Measurements from ENCODE around the gene LHX2. TPM values are rescaled to one million over a fixed set of nuclear protein-coding genes. Genes with fewer than 3 reads are reported as not detected.

Gene LHX2
- total RNA-seq, 3 donors from 2014 or later (not counting 1 experiment from before 2014, with no cell fraction given): not detected

GRCh38 chr9:124014211-124014955 lies 2.8 kb downstream of the LHX2 start:
- peak overlapping the region; percentile 10 for H3K4me3 Mint-ChIP-seq
- peaks cover 20 to 31% of the 10 kb centered on the region in 2 donors for H3K4me1 Mint-ChIP-seq
- peaks cover 55 to 66% of the 10 kb centered on the region in 2 donors for H3K27me3 Mint-ChIP-seq (ENCODE audit: low read depth in 2 of 2)
- Histone ChIP-seq H3K36me3 (ENCODE audit: control insufficient read depth, insufficient read depth, low read length) (no peaks in the 10 kb centered on the region), H3K27ac (ENCODE audit: low read length) (no peak overlapping the region), H3K4me3 (ENCODE audit: low read length) (no peak overlapping the region), H3K4me1 (ENCODE audit: control insufficient read depth, insufficient read depth, low read length) (peaks cover 56% of the 10 kb centered on the region), H3K27me3 (ENCODE audit: control insufficient read depth, insufficient read depth, low read length) (peaks cover 72% of the 10 kb centered on the region), H3K9me3 (ENCODE audit: control insufficient read depth, insufficient read depth, low read length) (no peaks in the 10 kb centered on the region)
- intact Hi-C loops (cut with micrococcal nuclease): no loop called here
- WGBS (ENCODE audit: insufficient coverage): 0% methylated on average over 4 of the region's 8 CpGs
- H3K36me3 Mint-ChIP-seq: no peaks in the 10 kb centered on the region
- DNase-seq: no peak
- no peak for ATAC-seq
- H3K27ac Mint-ChIP-seq: no peak overlapping the region
- no peaks in the 10 kb centered on the region for H3K9me3 Mint-ChIP-seq
- TF ChIP-seq, protein P1, sequence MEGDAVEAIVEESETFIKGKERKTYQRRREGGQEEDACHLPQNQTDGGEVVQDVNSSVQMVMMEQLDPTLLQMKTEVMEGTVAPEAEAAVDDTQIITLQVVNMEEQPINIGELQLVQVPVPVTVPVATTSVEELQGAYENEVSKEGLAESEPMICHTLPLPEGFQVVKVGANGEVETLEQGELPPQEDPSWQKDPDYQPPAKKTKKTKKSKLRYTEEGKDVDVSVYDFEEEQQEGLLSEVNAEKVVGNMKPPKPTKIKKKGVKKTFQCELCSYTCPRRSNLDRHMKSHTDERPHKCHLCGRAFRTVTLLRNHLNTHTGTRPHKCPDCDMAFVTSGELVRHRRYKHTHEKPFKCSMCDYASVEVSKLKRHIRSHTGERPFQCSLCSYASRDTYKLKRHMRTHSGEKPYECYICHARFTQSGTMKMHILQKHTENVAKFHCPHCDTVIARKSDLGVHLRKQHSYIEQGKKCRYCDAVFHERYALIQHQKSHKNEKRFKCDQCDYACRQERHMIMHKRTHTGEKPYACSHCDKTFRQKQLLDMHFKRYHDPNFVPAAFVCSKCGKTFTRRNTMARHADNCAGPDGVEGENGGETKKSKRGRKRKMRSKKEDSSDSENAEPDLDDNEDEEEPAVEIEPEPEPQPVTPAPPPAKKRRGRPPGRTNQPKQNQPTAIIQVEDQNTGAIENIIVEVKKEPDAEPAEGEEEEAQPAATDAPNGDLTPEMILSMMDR (IDR thresholded peaks at IDR 0.05): no peak

DNA sequence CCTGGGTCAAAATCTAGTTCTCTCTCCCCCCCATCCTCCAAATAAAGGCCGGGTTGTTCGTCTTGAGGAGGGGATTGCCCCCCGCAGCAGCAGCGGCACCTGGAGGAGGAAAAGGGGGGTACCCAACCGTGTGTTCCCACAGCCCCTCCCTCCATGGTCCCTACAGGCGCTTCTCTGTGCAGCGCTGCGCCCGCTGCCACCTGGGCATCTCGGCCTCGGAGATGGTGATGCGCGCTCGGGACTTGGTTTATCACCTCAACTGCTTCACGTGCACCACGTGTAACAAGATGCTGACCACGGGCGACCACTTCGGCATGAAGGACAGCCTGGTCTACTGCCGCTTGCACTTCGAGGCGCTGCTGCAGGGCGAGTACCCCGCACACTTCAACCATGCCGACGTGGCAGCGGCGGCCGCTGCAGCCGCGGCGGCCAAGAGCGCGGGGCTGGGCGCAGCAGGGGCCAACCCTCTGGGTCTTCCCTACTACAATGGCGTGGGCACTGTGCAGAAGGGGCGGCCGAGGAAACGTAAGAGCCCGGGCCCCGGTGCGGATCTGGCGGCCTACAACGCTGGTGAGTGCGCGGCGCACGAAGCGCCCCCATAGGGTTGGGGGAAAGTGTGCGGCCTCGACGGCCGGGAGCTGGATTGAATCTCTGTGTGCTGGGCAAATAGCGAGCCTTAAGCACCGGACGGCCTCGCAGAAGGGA lies 3.5 kb downstream of the LHX2 start:
- H3K9me3 Mint-ChIP-seq: no peaks in the 10 kb centered on the region
- Histone ChIP-seq H3K27ac (ENCODE audit: low read length) (no peak overlapping the region), H3K4me1 (ENCODE audit: control insufficient read depth, insufficient read depth, low read length) (peaks cover 54% of the 10 kb centered on the region), H3K9me3 (ENCODE audit: control insufficient read depth, insufficient read depth, low read length) (no peaks in the 10 kb centered on the region), H3K27me3 (ENCODE audit: control insufficient read depth, insufficient read depth, low read length) (peaks cover 70% of the 10 kb centered on the region), H3K36me3 (ENCODE audit: control insufficient read depth, insufficient read depth, low read length) (no peaks in the 10 kb centered on the region), H3K4me3 (ENCODE audit: low read length) (no peak overlapping the region)
- no peaks in the 10 kb centered on the region for H3K36me3 Mint-ChIP-seq
- intact Hi-C loops (cut with micrococcal nuclease): no loop called here
- peaks cover 20 to 30% of the 10 kb centered on the region in 2 donors for H3K4me1 Mint-ChIP-seq
- TF ChIP-seq, protein P1 (IDR thresholded peaks at IDR 0.05): no peak
- ATAC-seq: no peak
- peak overlapping the region; percentile 60 for H3K4me3 Mint-ChIP-seq
- 10% methylated on average over 56 of the region's 57 CpGs for WGBS (ENCODE audit: insufficient coverage)
- H3K27ac Mint-ChIP-seq: no peak overlapping the region
- peaks cover 51 to 60% of the 10 kb centered on the region in 2 donors for H3K27me3 Mint-ChIP-seq (ENCODE audit: low read depth in 2 of 2)
- DNase-seq: no peak

DNA sequence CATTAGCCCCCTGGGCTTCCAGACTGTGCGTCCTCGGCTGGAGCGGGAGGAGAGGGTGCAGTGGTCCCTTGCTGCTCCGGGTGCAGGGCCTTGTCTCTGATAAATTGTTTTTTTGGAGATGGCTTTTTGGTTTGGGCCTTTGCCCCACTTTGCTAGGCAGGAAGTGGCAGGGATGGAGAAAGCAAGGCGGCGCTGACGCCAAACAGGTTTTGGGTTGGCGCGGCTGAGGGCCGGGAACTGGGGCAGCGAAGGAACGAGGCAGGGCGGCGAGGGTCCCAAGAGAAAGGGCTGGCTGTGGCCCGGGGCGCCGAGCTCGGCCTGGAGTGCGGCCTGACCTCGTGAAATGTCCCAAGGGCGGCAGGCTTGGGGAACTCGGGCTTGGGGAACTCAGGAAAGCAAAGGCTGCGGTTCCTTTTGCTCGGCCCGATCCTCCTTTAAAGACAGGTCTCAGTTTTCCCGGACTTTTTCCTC lies 4.1 kb downstream of the LHX2 start:
- DNase-seq (no peak), ATAC-seq (no peak)
- no peaks in the 10 kb centered on the region for H3K36me3 Mint-ChIP-seq
- H3K4me3 ChIP-seq (ENCODE audit: low read length): no peak overlapping the region
- H3K27me3 Mint-ChIP-seq (ENCODE audit: low read depth in 2 of 2): peaks cover 51 to 60% of the 10 kb centered on the region in 2 donors
- no peak overlapping the region for H3K27ac ChIP-seq (ENCODE audit: low read length)
- no peaks in the 10 kb centered on the region for H3K9me3 ChIP-seq (ENCODE audit: control insufficient read depth, insufficient read depth, low read length)
- H3K4me1 ChIP-seq (ENCODE audit: control insufficient read depth, insufficient read depth, low read length): peaks cover 53% of the 10 kb centered on the region
- intact Hi-C loops (cut with micrococcal nuclease): no loop called here
- H3K36me3 ChIP-seq (ENCODE audit: control insufficient read depth, insufficient read depth, low read length): no peaks in the 10 kb centered on the region
- H3K27me3 ChIP-seq (ENCODE audit: control insufficient read depth, insufficient read depth, low read length): peaks cover 70% of the 10 kb centered on the region
- peaks cover 20 to 26% of the 10 kb centered on the region in 2 donors for H3K4me1 Mint-ChIP-seq
- TF ChIP-seq, protein P1 (IDR thresholded peaks at IDR 0.05): no peak
- WGBS (ENCODE audit: insufficient coverage): 10% methylated on average over 26 of the region's 26 CpGs
- H3K27ac Mint-ChIP-seq: no peak overlapping the region
- peak overlapping the region; percentile 60 for H3K4me3 Mint-ChIP-seq
- no peaks in the 10 kb centered on the region for H3K9me3 Mint-ChIP-seq
